Measurements from ENCODE around the gene USP12.

Gene USP12

DNA sequence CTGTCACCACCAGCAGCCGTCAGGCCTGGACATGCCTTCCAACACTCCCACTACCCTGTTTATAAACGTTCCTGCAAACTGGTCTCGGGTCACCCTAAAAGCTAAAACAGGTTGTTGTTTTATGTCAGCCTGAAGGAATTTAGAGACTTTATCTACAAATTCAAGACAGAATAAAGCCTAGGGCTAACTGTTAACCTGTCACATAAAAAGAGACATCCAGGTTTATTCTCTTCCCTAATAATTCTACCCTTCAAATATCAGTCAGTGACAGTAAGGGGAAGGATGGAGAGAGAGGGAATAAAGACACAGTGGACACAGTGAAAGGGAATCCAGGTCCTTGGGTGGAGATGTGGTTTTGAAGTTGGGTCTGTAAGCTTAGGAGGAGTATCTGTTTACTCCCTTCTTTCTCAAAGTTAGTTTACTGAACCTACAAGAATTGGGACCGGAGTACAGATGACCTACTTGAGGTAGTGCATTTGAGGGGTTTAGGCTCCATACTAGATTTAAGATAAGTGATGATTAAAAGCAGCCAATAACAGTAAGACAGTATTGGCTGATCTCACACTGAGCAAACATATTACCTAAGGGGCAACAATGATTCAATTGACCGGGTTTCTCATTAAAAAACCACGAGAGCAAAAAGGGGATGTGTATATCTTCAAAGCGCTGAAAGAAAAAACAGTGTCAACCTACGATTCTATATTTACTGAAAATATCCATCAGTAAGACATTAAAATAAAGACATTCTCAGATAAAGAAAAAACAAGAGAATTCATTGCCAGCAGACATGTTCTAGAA lies 142.7 kb downstream of the USP12 start:
- DNase-seq: no peak

DNA sequence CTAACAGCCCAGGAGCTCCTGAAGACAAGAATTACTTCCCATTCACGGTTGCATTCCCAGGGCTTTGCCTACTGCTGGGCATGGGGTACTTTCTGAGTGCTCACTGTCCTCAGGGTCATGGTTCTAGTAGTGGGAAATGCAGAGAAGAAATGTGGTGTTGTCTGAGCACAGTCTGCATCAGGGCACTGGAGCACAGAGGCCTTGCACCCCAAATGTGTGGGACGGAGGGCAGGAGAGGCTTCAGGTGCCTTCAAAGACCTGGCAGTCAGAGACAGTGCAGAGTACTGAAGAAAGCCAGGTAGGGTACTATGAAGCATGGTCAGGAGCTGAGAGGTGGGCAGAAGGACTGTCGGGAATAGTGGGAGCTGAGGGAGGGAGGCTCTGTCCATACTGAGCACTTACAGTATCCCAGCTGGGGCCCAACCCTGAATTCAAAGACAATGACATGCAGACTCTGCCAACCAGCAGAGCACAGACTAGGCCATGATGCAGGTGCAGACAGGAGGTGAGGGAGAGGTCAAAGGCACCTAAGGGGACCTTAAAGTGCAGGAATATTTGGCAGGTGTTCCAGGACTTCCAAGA lies 144.4 kb downstream of the USP12 start:
- DNase-seq: no peak

DNA sequence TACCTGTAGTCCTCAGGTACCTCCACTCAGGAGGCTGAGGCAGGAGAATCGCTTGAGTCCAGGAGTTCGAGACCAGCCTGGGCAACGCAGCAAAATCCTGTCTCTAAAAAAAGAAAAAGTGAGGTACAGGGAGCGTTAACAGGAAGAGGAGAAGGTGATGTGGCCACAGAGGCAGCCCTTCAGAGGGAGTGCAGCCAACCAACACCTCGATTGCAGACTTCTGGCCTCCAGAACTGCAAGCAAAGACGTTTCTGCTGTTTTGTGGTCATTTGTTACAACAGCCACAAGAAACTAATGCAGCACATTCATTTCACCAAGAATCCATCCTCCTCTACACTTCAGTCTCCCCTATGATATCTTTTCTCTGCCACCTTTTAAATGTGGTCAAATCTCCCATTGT lies 145.2 kb downstream of the USP12 start:
- no peak for DNase-seq

DNA sequence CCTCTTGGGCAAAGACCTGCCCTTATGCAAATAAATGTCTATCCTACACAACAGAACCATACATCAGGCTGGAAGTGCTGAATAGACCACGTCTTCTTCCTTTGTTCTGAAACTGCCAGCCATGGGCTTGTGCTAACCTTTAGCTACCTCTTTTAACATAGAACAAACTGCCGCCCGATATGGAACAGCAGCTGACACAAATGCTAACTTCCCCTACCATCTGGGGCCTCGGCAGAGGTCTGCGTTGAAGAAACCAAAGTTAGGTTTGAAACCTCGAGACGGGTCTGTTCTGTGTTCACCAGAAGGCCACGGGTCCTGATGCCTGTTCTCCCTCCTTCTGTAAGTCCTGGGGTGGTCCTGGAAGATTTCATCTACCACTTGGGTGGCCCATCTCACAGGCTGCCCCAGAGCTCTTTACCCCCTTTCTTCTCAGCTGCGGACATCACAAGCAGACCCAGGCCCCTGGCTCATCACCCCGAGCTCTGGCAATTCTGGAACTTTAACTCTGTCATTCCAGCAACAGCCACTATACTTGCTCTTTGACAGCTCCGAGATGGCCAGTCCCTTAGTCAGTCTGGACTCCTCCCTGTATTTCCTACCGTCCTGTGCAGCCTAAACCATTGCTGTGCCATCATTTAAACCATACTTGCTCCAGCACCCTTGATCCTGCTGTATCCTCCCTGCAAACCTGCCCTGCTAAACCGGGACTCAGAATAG lies 146.7 kb downstream of the USP12 start:
- DNase-seq: no peak

DNA sequence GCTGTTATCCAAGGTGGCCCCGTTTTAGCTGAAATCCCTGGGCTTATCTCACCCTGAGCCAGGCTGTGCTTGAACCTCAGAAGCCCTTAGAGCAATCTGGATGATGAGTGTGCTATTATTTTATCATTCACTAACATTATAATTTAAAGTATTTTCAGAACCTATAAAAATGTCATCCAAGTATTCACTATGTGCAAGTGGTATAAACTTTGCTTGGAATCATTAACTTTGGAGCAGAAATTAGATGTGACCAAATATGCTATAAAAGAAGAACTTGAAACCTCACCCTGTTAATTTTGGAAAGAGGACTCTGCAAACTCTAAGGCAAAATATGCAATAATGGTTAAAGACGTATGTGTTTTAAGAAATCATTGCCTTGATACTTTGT lies 147.5 kb downstream of the USP12 start:
- DNase-seq: no peak

DNA sequence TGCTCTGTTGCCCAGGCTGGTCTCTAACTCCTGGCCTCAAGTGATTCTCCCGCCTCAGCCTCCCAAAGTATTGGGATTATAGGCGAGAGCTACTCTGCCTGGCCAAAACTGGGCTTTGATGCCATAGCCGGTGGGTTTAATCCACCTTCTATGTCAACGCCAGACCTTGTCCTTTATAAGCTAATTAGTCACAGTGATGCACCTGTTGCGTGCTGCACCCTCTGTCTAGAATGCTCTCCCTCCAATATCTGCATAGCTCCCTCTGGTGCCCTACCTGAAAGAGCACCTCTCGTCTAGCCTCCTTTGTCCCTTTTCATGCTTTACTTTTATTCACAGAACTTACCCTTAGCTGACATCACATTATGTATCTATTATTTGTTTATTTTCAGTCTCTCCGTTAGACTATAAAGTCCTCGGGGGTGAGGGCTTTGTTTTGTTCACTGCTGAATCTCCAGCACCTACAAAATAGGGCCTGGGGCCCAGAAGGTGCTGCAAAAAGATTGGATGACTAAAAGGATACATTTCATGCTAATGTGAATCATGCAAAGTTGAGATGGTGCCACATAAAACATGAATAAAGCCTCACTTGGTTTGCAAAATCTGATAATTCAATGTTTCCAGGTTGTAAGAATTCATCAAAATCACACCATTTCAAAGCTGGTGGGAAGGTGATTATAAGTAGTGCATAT lies 148.1 kb downstream of the USP12 start:
- no peak for DNase-seq

DNA sequence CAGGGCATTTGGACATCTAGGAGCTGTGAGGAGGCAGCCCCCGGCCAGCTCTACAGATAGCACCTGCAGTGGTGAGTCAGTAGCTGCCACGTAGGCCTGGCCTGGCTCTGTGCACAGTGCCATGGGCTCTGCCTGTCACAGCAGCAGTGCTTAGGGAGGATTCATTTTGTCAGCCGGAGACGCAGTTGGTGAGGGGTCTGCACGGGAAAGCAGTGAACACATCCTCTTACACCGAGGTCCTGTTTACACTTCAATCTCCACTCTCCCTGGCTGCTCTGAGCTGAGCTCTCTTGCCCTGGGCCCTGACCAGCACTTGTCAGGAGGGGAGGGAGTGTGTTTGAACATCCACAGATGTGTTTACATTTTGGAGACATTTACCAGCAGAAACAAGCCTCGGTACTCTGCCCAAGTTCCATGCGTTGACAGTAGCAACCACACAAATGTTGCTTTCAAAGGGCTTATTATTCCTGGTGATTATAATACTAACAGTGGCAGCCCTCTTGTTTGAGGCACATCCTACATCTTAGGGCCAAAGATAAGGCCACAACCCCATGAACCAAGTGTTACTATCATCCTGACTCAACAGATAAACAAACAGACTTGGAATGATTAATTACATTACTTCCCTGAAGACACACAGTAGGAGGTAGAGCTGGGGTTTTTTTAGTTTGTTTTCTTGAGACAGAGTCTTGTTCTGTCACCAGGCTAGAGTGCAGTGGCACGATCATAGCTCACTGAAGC lies 148.9 kb downstream of the USP12 start:
- DNase-seq: peak; percentile 23

DNA sequence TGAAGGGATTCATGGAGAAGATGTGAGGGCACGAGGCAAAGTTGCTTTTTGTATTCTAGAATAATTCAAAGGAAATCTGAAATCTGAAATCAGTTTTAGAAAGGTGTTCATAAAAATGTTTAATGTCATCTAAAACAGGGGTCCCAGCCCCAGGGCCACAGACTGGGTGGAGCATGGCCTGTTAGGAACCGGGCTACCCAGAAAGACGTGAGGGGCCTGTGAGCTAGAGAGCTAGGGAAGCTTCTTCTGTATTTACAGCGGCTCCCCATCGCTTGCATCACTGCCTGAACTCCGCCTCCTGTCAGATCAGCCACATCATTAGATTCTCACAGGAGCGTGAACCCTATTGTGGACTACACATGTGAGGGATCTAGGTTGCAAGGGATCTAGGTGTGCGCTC lies 151.2 kb downstream of the USP12 start:
- no peak for DNase-seq

DNA sequence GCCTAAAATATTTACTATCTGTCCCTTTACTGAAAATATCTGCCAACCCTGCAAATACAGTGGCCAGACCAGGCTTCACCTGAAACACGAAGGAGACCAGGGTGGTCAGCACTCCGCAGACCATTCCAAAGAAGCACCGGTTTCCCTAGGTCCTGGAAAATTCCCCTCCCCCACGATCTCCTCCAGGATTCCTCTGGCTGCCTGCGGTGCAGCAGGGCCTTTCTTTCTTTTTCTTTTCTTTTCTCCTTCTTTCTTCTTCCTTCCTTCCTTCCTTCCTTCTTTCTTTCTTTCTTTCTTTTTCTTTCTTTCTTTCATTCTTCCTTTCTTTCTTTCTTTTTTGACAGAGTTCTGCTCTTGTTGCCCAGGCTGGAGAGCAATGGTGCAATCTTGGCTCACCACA lies 152.7 kb downstream of the USP12 start:
- no peak for DNase-seq

DNA sequence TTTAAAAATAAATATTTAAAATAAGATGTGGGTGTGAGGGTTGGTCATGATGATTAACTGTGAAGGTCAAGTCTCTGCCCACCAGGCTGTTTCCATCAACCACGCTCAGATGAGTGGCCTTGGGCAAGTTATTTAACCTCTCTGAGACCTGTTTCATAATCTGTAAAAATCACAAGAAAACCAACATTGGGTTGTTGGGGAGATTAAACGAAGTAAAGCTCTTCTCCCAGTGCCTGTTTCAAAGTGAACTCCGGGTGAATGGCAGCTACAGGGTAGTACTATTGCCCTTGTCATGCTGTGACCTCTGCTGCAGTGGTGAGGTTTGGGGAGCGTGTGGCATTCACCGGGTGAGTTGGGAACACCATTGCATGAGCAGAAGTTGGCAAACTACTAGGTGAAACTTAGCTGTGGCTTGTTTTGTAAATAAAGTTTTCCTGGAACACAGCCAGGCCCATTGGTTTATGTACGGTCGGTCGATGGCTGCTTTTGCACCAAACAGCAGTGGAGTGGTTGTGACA lies 153.2 kb downstream of the USP12 start:
- DNase-seq: no peak

DNA sequence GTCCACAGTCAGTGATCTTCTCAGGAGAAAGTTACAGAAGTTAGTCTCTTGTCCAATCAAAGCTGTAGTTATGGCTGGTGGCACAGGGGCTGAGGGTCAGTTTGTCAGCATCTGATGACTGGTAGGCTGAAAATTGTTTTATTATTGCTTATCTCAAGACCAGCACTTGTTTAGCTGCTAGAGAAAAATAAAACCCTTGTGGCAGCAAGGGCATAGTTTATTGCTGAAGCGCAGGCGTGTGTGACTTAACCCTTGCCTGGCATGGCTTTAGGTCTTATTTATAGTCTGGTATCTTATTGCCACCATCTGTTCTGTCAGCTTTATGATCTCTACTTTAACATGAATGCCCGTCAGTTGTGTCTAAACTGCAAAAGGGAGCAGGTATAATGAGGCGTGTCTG lies 154.7 kb downstream of the USP12 start:
- DNase-seq: no peak

Data from NCI-H774 (cell line).